ENCODE results near the gene KAT14. TPM values are rescaled to one million over a fixed set of nuclear protein-coding genes. Genes with fewer than 3 reads are reported as not detected.

The KAT14 gene
- total and polyA plus RNA-seq, 2 donors from 2014 or later = 10.2 to 12.8 TPM

DNA sequence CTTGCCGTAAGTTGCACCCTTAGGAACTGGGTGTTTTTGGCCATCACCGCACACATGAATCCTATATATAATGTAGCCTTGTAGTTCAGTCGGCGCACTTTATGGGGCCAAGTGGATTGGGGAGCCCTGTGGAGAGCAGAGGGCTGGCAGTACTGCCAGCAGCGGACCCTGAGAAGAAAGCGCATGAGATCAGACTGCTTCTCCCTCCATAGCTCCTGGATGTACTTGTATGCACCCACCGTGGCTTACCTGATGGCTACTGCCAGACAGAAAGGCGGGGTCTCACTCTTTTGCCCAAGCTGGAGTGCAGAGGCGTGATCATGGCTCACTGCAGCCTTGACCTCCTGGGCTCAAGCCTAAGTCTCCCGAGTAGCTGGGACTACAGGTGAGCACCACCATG lies 47.2 kb upstream of the KAT14 start:
- Histone ChIP-seq H3K9me3 (ENCODE audit: control insufficient read depth in 2 of 3, insufficient read depth in 1 of 3, low read length in 3 of 3) (no peaks in the 10 kb centered on the region), H3K27me3 (ENCODE audit: control insufficient read depth, insufficient read depth, low read length) (no peaks in the 10 kb centered on the region), H3K4me3 (ENCODE audit: low read length in 3 of 3) (no peak overlapping the region), H3K36me3 (ENCODE audit: control insufficient read depth in 2 of 3, insufficient read depth in 3 of 3, low read length in 3 of 3) (no peaks in the 10 kb centered on the region), H3K4me1 (ENCODE audit: control insufficient read depth in 2 of 3, insufficient read depth in 2 of 3, low read depth in 1 of 3, low read length in 3 of 3) (no peaks in the 10 kb centered on the region), H3K9ac (ENCODE audit: low read length in 3 of 3) (no peak overlapping the region), H3K27ac (ENCODE audit: low read depth in 2 of 2, low read length in 2 of 2) (no peak overlapping the region)
- FAIRE-seq (no peak), DNase-seq (no peak)
- TF ChIP-seq, protein P1, sequence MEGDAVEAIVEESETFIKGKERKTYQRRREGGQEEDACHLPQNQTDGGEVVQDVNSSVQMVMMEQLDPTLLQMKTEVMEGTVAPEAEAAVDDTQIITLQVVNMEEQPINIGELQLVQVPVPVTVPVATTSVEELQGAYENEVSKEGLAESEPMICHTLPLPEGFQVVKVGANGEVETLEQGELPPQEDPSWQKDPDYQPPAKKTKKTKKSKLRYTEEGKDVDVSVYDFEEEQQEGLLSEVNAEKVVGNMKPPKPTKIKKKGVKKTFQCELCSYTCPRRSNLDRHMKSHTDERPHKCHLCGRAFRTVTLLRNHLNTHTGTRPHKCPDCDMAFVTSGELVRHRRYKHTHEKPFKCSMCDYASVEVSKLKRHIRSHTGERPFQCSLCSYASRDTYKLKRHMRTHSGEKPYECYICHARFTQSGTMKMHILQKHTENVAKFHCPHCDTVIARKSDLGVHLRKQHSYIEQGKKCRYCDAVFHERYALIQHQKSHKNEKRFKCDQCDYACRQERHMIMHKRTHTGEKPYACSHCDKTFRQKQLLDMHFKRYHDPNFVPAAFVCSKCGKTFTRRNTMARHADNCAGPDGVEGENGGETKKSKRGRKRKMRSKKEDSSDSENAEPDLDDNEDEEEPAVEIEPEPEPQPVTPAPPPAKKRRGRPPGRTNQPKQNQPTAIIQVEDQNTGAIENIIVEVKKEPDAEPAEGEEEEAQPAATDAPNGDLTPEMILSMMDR (IDR thresholded peaks at IDR 0.05; ENCODE audit: borderline replicate concordance, extremely low read depth, insufficient read depth) = no peak
- intact Hi-C loops (cut with DNase I) = no loop called here

DNA sequence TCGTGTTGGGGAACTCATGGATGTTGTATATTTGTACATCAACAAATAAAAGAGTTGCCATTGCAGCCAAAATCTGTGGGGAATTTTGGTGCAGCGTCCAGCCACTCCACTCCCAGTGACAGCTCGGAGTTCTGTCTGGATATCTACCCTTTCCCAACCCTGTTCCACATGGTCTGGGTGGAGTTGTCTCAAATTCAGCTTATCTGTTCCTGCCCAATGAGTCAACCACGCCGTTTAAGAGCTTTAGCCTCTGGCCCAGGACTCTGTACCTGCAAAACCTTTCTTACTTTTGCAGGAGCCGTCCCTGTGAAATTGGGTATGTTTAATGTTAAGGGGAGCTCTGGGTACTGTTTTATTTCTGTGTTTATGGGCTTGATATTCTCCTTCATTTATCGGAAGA lies 46.0 kb upstream of the KAT14 start:
- no peaks in the 10 kb centered on the region for H3K36me3 ChIP-seq (ENCODE audit: control insufficient read depth in 2 of 3, insufficient read depth in 3 of 3, low read length in 3 of 3)
- H3K27me3 ChIP-seq (ENCODE audit: control insufficient read depth, insufficient read depth, low read length) = no peaks in the 10 kb centered on the region
- no peaks in the 10 kb centered on the region for H3K4me1 ChIP-seq (ENCODE audit: control insufficient read depth in 2 of 3, insufficient read depth in 2 of 3, low read depth in 1 of 3, low read length in 3 of 3)
- H3K9me3 ChIP-seq (ENCODE audit: control insufficient read depth in 2 of 3, insufficient read depth in 1 of 3, low read length in 3 of 3) = no peaks in the 10 kb centered on the region
- intact Hi-C loops (cut with DNase I) = no loop called here
- DNase-seq = no peak
- TF ChIP-seq, protein P1 (IDR thresholded peaks at IDR 0.05; ENCODE audit: borderline replicate concordance, extremely low read depth, insufficient read depth) = no peak
- no peak overlapping the region for H3K4me3 ChIP-seq (ENCODE audit: low read length in 3 of 3)
- H3K9ac ChIP-seq (ENCODE audit: low read length in 3 of 3) = no peak overlapping the region
- FAIRE-seq = no peak
- no peak overlapping the region for H3K27ac ChIP-seq (ENCODE audit: low read depth in 2 of 2, low read length in 2 of 2)

DNA sequence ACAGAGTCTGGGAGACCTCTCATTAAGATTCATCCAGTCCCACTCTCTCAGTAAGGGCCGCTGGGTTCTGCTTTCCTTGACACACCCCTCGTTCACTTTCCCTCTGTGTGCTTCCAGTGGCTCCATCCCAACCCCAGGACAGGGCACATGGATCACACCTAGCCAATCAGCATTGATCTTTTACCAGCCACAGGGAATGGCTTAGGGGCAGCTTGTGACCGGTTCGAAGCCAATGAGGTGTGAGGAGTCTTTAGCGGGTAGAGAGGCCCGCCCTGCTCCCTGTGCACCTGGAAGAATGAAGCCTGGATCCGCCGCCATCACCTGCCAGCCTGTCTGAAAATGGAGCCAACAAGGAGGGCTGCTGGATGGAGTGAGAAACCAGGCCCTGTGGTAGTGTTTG lies 44.8 kb upstream of the KAT14 start:
- Histone ChIP-seq H3K27ac (ENCODE audit: low read depth in 2 of 2, low read length in 2 of 2) (no peak overlapping the region), H3K36me3 (ENCODE audit: control insufficient read depth in 2 of 3, insufficient read depth in 3 of 3, low read length in 3 of 3) (no peaks in the 10 kb centered on the region), H3K4me3 (ENCODE audit: low read length in 3 of 3) (no peak overlapping the region), H3K4me1 (ENCODE audit: control insufficient read depth in 2 of 3, insufficient read depth in 2 of 3, low read depth in 1 of 3, low read length in 3 of 3) (no peaks in the 10 kb centered on the region), H3K9me3 (ENCODE audit: control insufficient read depth in 2 of 3, insufficient read depth in 1 of 3, low read length in 3 of 3) (no peaks in the 10 kb centered on the region), H3K9ac (ENCODE audit: low read length in 3 of 3) (no peak overlapping the region), H3K27me3 (ENCODE audit: control insufficient read depth, insufficient read depth, low read length) (no peaks in the 10 kb centered on the region)
- intact Hi-C loops (cut with DNase I) = no loop called here
- TF ChIP-seq, protein P1 (IDR thresholded peaks at IDR 0.05; ENCODE audit: borderline replicate concordance, extremely low read depth, insufficient read depth) = no peak
- DNase-seq (no peak), FAIRE-seq (no peak)

DNA sequence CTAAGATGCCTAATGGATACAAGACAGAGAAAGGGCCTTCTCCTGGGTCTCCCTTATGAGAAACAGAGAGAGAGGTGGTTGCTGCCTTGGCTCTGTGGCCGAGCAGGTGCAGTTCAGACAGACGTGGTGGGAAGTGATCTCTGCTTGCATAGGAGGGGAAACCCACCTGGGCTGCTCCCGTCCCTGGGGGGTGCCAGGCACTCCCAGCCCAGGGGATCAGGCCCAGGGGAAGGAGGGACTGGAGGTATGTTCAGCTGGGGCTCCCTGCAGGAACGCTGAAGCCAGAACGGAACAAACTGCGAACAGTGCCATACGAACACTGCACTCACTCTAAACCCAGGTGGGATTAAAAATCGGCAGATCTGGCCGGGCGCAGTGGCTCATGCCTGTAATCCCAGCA lies 44.3 kb upstream of the KAT14 start:
- FAIRE-seq = no peak
- intact Hi-C loops (cut with DNase I) = no loop called here

More for the DNA sequence above, 44.3 kb upstream of the KAT14 start:
- DNase-seq = no peak
- Histone ChIP-seq H3K4me1 (ENCODE audit: control insufficient read depth in 2 of 3, insufficient read depth in 2 of 3, low read depth in 1 of 3, low read length in 3 of 3) (no peaks in the 10 kb centered on the region), H3K36me3 (ENCODE audit: control insufficient read depth in 2 of 3, insufficient read depth in 3 of 3, low read length in 3 of 3) (no peaks in the 10 kb centered on the region), H3K27ac (ENCODE audit: low read depth in 2 of 2, low read length in 2 of 2) (no peak overlapping the region), H3K27me3 (ENCODE audit: control insufficient read depth, insufficient read depth, low read length) (no peaks in the 10 kb centered on the region), H3K4me3 (ENCODE audit: low read length in 3 of 3) (no peak overlapping the region), H3K9ac (ENCODE audit: low read length in 3 of 3) (no peak overlapping the region), H3K9me3 (ENCODE audit: control insufficient read depth in 2 of 3, insufficient read depth in 1 of 3, low read length in 3 of 3) (no peaks in the 10 kb centered on the region)
- TF ChIP-seq, protein P1 (IDR thresholded peaks at IDR 0.05; ENCODE audit: borderline replicate concordance, extremely low read depth, insufficient read depth) = no peak
